Mesendoderm (in vitro differentiated cells): ENCODE results near the gene DHDDS.

Experiments
- DNase-seq: peaks from one replicate; pipeline ENCODE4 v3.0.0; 2013
- H2AK5ac ChIP-seq: 2 replicates; pipeline ENCODE4 v1.6.1; 2013; ENCODE audit warnings: low read length, inconsistent platforms
- H2BK120ac ChIP-seq: 2 replicates; pipeline ENCODE4 v1.6.1; 2013; ENCODE audit warnings: low read depth, mild to moderate bottlenecking, low read length, moderate library complexity, mixed read lengths
- H2BK15ac ChIP-seq: replicated peaks from 2 replicates; pipeline ENCODE4 v1.6.1; 2013; ENCODE audit warnings: low read depth, mild to moderate bottlenecking, moderate library complexity
- H2BK5ac ChIP-seq: 2 replicates; pipeline ENCODE4 v1.6.1; 2013; ENCODE audit warnings: low read length, inconsistent platforms
- H3K18ac ChIP-seq: 2 replicates; pipeline ENCODE4 v1.6.1; 2013; ENCODE audit warnings: mild to moderate bottlenecking, low read length, mixed read lengths
- H3K23ac ChIP-seq: one replicate; pipeline ENCODE4 v1.6.1; 2013; ENCODE audit warnings: low read length
- H3K27ac ChIP-seq: 2 replicates; pipeline ENCODE4 v1.5.1; 2013; ENCODE audit warnings: low read depth, mild to moderate bottlenecking, inconsistent platforms, low read length, moderate library complexity
- H3K27me3 ChIP-seq: 2 replicates; pipeline ENCODE4 v1.6.1; 2013; ENCODE audit warnings: low read length, control low read depth, mild to moderate bottlenecking, inconsistent platforms; ENCODE audit not compliant: insufficient read depth, poor library complexity
- H3K36me3 ChIP-seq: 2 replicates; pipeline ENCODE4 v1.6.1; 2013; ENCODE audit warnings: low read length, inconsistent platforms; ENCODE audit not compliant: control insufficient read depth, insufficient read depth
- H3K4ac ChIP-seq: one replicate; pipeline ENCODE4 v1.6.1; 2013; ENCODE audit warnings: low read depth, mild to moderate bottlenecking, low read length, moderate library complexity
- H3K4me1 ChIP-seq: 2 replicates; pipeline ENCODE4 v1.6.1; 2013; ENCODE audit warnings: low read depth, low read length, inconsistent platforms; ENCODE audit not compliant: control insufficient read depth
- H3K4me2 ChIP-seq: 2 replicates; pipeline ENCODE4 v1.6.1; 2013; ENCODE audit warnings: low read length
- H3K4me3 ChIP-seq: 2 replicates; pipeline ENCODE4 v1.5.1; 2013; ENCODE audit warnings: mild to moderate bottlenecking, low read length
- H3K56ac ChIP-seq: one replicate; pipeline ENCODE4 v1.6.1; 2013; ENCODE audit warnings: low read length
- H3K79me1 ChIP-seq: 2 replicates; pipeline ENCODE4 v1.6.1; 2013; ENCODE audit warnings: low read length, inconsistent platforms
- H3K79me2 ChIP-seq: 2 replicates; pipeline ENCODE4 v1.6.1; 2013; ENCODE audit warnings: mild to moderate bottlenecking, low read length; ENCODE audit not compliant: control insufficient read depth, insufficient read depth
- H3K9ac ChIP-seq: 2 replicates; pipeline ENCODE4 v1.6.1; 2013; ENCODE audit warnings: low read length, inconsistent platforms
- H4K5ac ChIP-seq: one replicate; pipeline ENCODE4 v1.6.1; 2013; ENCODE audit warnings: low read length
- H4K8ac ChIP-seq: one replicate; pipeline ENCODE4 v1.6.1; 2013; ENCODE audit warnings: low read depth, mild to moderate bottlenecking, control low read depth, low read length, moderate library complexity
- WGBS: extraction: QIAGEN DNeasy Blood & Tissue Kit; methylation state at CpG from one replicate; pipeline ENCODE4 v1.1.7; 2013; ENCODE audit warnings: low lambda C conversion rate, missing lambda C conversion rate; ENCODE audit not compliant: insufficient coverage; ENCODE audit errors: extremely low coverage; 5-methylcytosine and 5-hydroxymethylcytosine counted together

DHDDS gene

DNA sequence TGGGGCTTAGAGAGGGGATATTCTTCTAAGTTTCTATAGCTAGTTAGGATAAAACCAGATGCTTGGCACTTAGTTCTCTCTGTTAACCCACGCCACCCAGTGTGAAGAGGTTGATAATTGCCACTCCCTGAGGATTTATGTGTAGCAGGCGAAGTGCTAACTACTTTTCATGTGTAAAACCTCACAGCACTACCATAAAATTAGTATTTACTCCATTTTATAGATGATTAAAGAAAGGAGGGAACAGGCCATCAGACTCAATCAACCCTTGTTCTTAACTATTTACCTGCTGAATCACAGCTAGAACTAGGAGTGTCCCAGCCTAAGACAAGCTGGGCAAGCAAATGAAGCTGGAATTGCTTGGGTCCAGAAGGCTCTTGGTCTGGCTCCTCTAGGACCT lies 12.6 kb upstream of the DHDDS start:
- no peak overlapping the region for H2AK5ac ChIP-seq
- H4K5ac ChIP-seq, result no peak overlapping the region
- no CpG with 5 or more reads among the region's 2 CpGs for WGBS
- H2BK5ac ChIP-seq, result no peak overlapping the region
- H3K4ac ChIP-seq, result peak overlapping the region; percentile 59
- H3K79me2 ChIP-seq, result peaks cover 60% of the 10 kb centered on the region
- peaks cover 8% of the 10 kb centered on the region for H3K79me1 ChIP-seq
- no peaks in the 10 kb centered on the region for H3K36me3 ChIP-seq
- H3K23ac ChIP-seq, result no peak overlapping the region
- no peaks in the 10 kb centered on the region for H3K27me3 ChIP-seq
- H4K8ac ChIP-seq, result no peak overlapping the region
- DNase-seq, result no peak
- peak overlapping the region; percentile 85 for H3K18ac ChIP-seq
- no peak overlapping the region for H3K4me3 ChIP-seq
- peak overlapping the region; percentile 18 for H3K4me2 ChIP-seq
- peaks cover 23% of the 10 kb centered on the region for H3K4me1 ChIP-seq
- peak overlapping the region; percentile 20 for H3K9ac ChIP-seq
- H3K27ac ChIP-seq, result peak overlapping the region; percentile 48
- H2BK15ac ChIP-seq, result no peak overlapping the region
- peak overlapping the region; percentile 63 for H3K56ac ChIP-seq
- H2BK120ac ChIP-seq, result peak overlapping the region; percentile 85

DNA sequence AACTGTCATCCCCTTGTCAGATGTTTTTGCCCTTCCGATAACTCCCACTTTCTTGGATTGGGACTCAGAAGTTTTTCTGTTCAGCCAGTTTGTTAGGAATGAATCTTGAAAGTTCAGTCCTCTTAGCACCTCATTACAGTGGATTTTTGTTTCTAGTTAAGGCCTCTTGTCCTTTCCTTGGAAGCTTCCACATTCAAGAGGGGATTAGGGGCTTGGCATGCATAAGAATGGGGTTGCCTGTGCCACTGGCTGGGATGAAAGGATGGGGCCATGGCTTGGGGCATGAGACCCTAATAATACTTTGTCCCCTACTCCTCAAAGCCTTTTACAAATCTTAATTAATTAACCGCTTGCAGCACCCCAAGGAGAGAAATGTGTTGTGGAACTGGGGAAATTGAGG lies 2.4 kb upstream of the DHDDS start:
- Histone ChIP-seq H3K27me3 (no peaks in the 10 kb centered on the region), H3K56ac (no peak overlapping the region), H2AK5ac (no peak overlapping the region), H3K79me1 (peaks cover 10% of the 10 kb centered on the region), H3K4me2 (no peak overlapping the region), H4K5ac (no peak overlapping the region), H4K8ac (no peak overlapping the region), H2BK5ac (no peak overlapping the region), H3K4me3 (no peak overlapping the region), H3K4me1 (no peaks in the 10 kb centered on the region), H3K18ac (no peak overlapping the region), H3K27ac (no peak overlapping the region), H2BK120ac (no peak overlapping the region), H3K9ac (no peak overlapping the region), H3K36me3 (peaks cover 18% of the 10 kb centered on the region), H3K79me2 (peaks cover 8% of the 10 kb centered on the region), H3K4ac (no peak overlapping the region), H2BK15ac (no peak overlapping the region), H3K23ac (no peak overlapping the region)
- peak; percentile 55 for DNase-seq
- no CpG with 5 or more reads among the region's 2 CpGs for WGBS

DNA sequence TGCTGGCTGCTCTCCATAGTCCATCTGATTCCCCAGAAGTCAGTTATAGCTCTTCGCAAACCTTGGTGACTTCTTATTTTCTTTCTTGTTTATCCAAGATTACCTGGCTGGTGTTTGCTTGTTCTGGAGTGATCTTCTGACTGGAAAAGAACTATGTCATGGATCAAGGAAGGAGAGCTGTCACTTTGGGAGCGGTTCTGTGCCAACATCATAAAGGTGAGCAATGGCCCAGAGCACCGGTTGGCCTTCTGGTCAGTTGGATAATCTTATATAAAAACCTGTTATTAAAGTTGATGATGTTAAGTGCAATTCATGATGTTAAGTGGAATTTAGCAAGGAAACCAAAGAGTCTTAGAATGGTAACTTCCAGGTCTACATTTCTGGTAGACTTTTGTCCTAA lies 672 bp downstream of the DHDDS start:
- no peak for DNase-seq
- Histone ChIP-seq H2BK15ac (no peak overlapping the region), H2AK5ac (no peak overlapping the region), H3K4me3 (peak overlapping the region; percentile 59), H3K4ac (no peak overlapping the region), H3K79me2 (peaks cover 3% of the 10 kb centered on the region), H3K9ac (peak overlapping the region; percentile 73), H3K4me1 (no peaks in the 10 kb centered on the region), H3K56ac (peak overlapping the region; percentile 78), H2BK120ac (no peak overlapping the region), H3K18ac (no peak overlapping the region), H4K5ac (no peak overlapping the region), H2BK5ac (no peak overlapping the region), H3K27ac (no peak overlapping the region), H3K36me3 (peaks cover under 1% of the 10 kb centered on the region), H3K4me2 (peak overlapping the region; percentile 32), H3K23ac (no peak overlapping the region), H3K79me1 (peaks cover 2% of the 10 kb centered on the region), H3K27me3 (no peaks in the 10 kb centered on the region), H4K8ac (no peak overlapping the region)
- WGBS, result no CpG with 5 or more reads among the region's 3 CpGs

DNA sequence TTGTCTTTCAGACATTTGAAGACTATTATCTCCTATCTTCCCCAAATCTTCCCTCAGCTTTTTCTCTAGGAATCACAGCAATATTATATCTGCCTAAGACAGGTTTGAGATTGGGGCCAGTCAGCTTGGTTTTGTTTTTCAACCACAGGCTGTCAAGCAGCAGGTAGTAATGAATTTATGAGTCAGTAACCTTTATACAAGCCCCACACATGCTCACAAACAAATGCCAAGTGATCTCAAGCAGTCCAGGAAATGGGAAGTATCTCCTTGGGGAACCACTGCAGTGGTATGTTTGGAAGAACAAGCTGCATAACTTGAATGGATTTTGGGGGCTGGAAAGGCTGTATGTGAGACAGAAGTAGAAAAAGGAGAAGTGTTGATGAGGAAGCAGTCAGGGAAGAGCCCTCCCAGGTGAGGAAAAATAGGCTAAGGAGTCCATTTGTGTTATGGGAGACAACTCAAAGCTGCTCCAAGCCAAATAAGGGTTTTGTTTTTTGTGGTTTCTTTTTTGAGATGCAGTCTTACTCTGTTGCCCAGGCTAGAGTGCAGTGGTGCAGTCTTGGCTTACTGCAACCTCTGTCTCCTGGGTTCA lies 2.1 kb downstream of the DHDDS start:
- Histone ChIP-seq H3K27ac (no peak overlapping the region), H2AK5ac (no peak overlapping the region), H3K79me2 (peaks cover 3% of the 10 kb centered on the region), H2BK15ac (no peak overlapping the region), H2BK120ac (no peak overlapping the region), H3K23ac (no peak overlapping the region), H3K56ac (no peak overlapping the region), H3K36me3 (no peaks in the 10 kb centered on the region), H3K18ac (no peak overlapping the region), H3K4me1 (no peaks in the 10 kb centered on the region), H2BK5ac (no peak overlapping the region), H3K79me1 (peaks cover 2% of the 10 kb centered on the region), H4K5ac (no peak overlapping the region), H4K8ac (no peak overlapping the region), H3K9ac (no peak overlapping the region), H3K4me3 (no peak overlapping the region), H3K27me3 (no peaks in the 10 kb centered on the region), H3K4ac (no peak overlapping the region), H3K4me2 (no peak overlapping the region)
- no peak for DNase-seq

DNA sequence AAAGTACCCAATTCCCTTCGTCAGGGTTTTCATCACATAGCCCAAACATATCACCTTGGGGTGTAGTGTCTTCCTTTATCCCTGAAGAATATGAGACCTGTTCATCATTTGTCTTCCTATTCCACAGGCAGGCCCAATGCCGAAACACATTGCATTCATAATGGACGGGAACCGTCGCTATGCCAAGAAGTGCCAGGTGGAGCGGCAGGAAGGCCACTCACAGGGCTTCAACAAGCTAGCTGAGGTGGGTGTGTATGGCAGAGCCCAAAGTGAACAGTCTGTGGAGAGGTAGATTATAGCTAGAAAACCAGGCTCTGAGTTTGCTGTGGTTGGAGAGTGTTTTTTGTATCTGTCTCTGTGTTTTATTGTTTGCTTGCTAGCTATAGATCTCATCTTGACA lies 5.9 kb downstream of the DHDDS start:
- H4K5ac ChIP-seq, result no peak overlapping the region
- H3K18ac ChIP-seq, result no peak overlapping the region
- no CpG with 5 or more reads among the region's 6 CpGs for WGBS
- H3K27ac ChIP-seq, result no peak overlapping the region
- no peak overlapping the region for H3K9ac ChIP-seq
- H3K4me2 ChIP-seq, result no peak overlapping the region
- H3K36me3 ChIP-seq, result peaks cover 7% of the 10 kb centered on the region
- no peaks in the 10 kb centered on the region for H3K4me1 ChIP-seq
- no peaks in the 10 kb centered on the region for H3K79me2 ChIP-seq
- peaks cover 2% of the 10 kb centered on the region for H3K79me1 ChIP-seq
- no peak overlapping the region for H3K4me3 ChIP-seq
- DNase-seq, result no peak
- H4K8ac ChIP-seq, result no peak overlapping the region
- H2BK5ac ChIP-seq, result no peak overlapping the region
- H3K23ac ChIP-seq, result no peak overlapping the region
- no peak overlapping the region for H3K56ac ChIP-seq
- no peak overlapping the region for H3K4ac ChIP-seq
- H2BK120ac ChIP-seq, result no peak overlapping the region
- no peaks in the 10 kb centered on the region for H3K27me3 ChIP-seq
- no peak overlapping the region for H2BK15ac ChIP-seq
- no peak overlapping the region for H2AK5ac ChIP-seq

DNA sequence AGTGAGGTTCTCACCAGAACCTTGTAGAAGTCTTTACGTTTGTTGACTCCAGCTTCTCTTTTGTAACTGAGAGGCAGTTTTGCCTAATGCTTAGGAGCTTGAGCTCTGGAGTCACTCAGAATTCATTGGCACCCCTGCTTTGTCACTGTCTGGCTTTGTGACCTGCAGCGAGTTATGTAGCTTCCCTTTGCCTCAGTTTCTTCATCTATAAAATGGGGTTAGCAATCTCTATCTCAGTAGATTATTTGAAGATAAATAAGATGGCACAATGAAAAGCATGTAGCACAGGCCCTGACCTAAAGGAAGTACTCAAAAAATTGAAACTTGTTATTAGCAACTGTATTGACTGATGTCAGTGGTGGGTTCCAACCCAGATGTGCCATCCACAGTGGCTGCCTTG lies 8.1 kb downstream of the DHDDS start:
- H3K4ac ChIP-seq, result no peak overlapping the region
- no peak overlapping the region for H3K56ac ChIP-seq
- no peaks in the 10 kb centered on the region for H3K27me3 ChIP-seq
- H3K18ac ChIP-seq, result no peak overlapping the region
- H4K8ac ChIP-seq, result no peak overlapping the region
- no peak for DNase-seq
- no peaks in the 10 kb centered on the region for H3K79me1 ChIP-seq
- no peak overlapping the region for H3K9ac ChIP-seq
- no CpG with 5 or more reads among the region's 2 CpGs for WGBS
- H3K4me3 ChIP-seq, result no peak overlapping the region
- no peak overlapping the region for H3K4me2 ChIP-seq
- no peak overlapping the region for H3K27ac ChIP-seq
- H3K79me2 ChIP-seq, result no peaks in the 10 kb centered on the region
- no peak overlapping the region for H3K23ac ChIP-seq
- H2BK5ac ChIP-seq, result no peak overlapping the region
- H2AK5ac ChIP-seq, result no peak overlapping the region
- no peak overlapping the region for H2BK15ac ChIP-seq
- peaks cover 9% of the 10 kb centered on the region for H3K36me3 ChIP-seq
- no peaks in the 10 kb centered on the region for H3K4me1 ChIP-seq
- no peak overlapping the region for H4K5ac ChIP-seq
- no peak overlapping the region for H2BK120ac ChIP-seq
